GM21576 (cell line): ENCODE measurements around the gene SPEM1.

Experiments used
- ATAC-seq: cut with Tn5 transposase; IDR thresholded peaks from one replicate; pipeline ENCODE4 v1.9.1; 2021; ENCODE audit warnings: mild to moderate bottlenecking, moderate library complexity; ENCODE audit not compliant: unreplicated experiment

The SPEM1 gene, protein sequence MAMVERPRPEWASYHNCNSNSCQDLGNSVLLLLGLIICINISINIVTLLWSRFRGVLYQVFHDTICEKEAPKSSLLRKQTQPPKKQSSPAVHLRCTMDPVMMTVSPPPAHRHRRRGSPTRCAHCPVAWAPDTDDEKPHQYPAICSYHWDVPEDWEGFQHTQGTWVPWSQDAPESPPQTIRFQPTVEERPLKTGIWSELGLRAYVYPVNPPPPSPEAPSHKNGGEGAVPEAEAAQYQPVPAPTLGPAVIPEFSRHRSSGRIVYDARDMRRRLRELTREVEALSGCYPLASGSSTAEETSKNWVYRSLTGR

DNA sequence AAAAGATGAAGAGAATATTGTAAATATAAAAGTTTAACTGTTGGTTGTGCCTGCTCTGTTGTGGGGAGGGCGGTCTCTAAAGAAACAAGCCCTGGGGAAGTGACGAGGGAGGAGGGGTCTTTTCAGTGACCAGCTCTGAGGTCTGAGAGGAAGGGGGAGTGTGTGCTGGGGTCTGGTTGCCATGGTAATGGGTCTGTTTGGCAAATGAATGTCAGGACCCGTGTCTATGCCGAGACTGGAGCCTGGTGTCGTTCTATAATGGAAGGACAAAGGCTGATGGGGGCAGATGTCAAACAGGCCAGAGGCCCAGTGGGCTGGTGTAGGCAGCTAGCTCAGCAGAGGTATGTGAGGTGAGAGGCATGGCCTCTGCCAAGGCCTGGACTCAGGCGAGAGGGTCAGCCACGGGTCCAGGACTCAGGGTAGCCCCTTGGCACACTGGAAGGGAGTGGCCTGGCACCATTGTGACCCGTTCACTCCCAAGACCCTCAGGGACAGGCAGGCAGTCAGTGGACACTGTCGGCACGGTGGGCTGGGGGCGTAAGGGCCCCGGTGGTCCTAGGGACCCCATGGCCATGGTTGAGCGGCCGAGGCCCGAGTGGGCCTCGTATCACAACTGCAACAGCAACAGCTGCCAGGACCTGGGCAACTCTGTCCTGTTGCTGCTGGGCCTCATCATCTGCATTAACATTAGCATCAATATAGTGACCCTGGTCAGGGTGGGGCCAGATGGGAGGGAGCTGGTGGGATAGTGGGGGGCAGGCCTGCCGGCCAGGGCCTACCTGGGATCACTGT lies at the start of gene SPEM1:
SPEM1 (plus strand) TSS at position 506 of the 792 bp plus-strand sequence; CDS start at position 567, 61 bp downstream.
- ATAC-seq, result no peak

- no peak for ATAC-seq
Observed at GRCh38 chr17:7370853-7371252, 49.3 kb upstream of the SPEM1 start.

DNA sequence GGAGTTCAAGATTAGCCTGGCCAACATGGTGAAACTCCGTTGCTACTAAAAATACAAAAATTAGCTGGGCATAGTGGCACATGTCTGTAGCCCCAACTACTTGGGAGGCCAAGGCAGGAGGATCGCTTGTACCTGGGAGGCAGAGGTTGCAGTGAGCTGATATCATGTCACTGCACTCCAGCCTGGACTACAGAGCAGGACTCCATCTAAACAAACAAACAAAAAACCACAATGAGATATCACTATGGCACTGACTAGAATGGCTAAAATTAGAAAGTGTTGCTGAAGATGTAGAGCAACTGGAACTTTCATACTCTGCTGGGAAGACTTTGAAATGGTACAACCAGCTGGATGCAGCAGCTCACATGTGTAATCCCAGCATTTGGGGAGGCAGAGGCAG lies 45.8 kb upstream of the SPEM1 start:
- ATAC-seq, result no peak

DNA sequence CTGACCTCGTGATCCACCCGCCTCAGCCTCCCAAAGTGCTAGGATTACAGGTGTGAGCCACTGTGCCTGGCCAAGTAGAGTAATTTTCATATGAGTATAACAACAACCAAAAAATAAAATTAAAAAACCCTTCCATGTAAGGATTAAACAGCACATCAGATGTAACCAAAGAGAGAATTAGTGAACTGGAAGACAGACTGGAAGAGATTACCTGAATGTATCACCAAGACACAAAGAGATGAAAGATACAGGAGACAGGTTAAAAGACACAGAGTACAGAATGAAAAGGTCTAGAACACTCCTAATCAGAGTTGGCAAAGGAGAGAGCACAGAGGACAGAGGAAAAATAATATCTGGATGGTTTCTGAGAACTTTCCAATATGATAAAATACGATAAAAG lies 41.0 kb upstream of the SPEM1 start:
- no peak for ATAC-seq

DNA sequence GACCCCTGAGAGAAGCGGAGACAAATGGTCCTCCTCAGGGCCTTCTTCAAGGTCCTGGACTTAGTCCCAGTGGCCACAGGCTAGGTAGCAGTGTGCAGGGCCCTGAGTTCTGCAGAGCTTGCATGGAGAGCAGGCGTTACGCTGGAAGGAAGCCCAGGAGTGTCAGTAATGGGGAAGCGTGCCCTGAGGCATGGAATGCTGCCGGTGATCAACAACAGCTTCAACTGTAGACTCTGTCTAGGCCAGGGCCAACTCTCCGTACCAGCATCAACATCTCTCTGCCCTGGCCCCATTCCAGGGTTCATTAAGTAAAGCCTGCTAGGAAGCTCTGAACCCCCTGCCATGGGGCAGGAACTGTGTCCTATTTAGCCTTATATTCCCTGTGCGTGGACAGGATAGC lies 39.8 kb upstream of the SPEM1 start:
- no peak for ATAC-seq

GRCh38 chr17:7380855-7381683 lies 39.1 kb upstream of the SPEM1 start, which contains the start of gene TNK1:
Gene TNK1, plus strand, starts transcription at chr17:7381089. Its CDS starts 1,838 bp downstream, at chr17:7382927.
- ATAC-seq, result no peak

DNA sequence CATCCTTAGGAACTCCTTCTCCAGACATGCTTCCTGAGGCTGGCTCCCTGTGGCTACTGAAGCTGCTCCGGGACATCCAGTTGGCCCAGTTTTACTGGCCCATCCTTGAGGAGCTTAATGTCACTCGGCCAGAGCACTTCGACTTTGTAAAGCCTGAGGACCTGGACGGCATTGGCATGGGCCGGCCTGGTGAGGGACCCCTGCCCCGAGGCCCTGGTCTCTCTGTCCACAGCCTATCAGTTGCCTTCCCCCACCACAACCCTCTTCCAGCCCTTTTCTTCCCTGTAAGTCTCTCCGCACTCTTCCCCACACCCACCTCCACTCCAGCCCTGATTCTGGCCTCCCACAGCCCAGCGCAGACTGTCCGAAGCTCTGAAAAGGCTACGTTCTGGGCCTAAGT lies 37.2 kb upstream of the SPEM1 start:
- ATAC-seq, result no peak

DNA sequence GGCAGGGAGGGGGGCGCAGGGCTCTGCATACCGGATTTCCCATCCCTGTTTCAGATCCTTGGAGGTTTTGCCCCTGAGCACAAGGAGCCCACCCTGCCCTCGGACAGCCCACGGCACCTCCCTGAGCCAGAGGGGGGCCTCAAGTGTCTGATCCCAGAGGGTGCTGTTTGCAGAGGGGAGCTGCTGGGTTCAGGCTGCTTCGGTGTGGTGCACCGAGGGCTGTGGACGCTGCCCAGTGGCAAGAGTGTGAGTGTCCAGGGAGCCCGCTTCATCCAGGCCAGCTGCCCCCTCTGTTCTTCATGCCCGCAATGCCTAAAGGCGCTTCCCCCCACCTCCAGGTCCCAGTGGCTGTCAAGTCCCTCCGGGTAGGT lies 36.8 kb upstream of the SPEM1 start:
- no peak for ATAC-seq

GRCh38 chr17:7383742-7384488 lies 36.2 kb upstream of the SPEM1 start:
- no peak for ATAC-seq

DNA sequence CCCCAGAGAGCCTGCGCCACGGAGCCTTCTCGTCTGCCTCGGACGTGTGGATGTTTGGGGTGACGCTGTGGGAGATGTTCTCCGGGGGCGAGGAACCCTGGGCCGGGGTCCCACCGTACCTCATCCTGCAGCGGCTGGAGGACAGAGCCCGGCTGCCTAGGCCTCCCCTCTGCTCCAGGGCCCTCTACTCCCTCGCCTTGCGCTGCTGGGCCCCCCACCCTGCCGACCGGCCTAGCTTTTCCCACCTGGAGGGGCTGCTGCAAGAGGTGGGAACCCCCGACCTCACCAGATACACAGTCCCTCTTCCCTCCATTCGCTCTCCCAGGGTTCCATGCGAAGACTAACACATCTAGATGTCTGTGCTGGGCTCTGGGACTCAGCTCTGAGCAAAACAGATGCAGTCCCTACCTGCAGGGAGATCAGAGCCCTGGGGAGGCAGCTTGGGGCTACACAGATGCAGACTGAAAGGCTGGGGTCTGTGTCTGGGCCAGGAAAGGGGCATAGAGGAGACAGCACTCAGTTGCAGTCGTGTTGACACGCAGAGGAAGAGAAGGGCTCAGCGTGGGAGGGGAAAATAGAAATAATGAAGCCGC lies 35.5 kb upstream of the SPEM1 start:
- ATAC-seq, result no peak

GRCh38 chr17:7388856-7389255 lies 31.3 kb upstream of the SPEM1 start:
- no peak for ATAC-seq

DNA sequence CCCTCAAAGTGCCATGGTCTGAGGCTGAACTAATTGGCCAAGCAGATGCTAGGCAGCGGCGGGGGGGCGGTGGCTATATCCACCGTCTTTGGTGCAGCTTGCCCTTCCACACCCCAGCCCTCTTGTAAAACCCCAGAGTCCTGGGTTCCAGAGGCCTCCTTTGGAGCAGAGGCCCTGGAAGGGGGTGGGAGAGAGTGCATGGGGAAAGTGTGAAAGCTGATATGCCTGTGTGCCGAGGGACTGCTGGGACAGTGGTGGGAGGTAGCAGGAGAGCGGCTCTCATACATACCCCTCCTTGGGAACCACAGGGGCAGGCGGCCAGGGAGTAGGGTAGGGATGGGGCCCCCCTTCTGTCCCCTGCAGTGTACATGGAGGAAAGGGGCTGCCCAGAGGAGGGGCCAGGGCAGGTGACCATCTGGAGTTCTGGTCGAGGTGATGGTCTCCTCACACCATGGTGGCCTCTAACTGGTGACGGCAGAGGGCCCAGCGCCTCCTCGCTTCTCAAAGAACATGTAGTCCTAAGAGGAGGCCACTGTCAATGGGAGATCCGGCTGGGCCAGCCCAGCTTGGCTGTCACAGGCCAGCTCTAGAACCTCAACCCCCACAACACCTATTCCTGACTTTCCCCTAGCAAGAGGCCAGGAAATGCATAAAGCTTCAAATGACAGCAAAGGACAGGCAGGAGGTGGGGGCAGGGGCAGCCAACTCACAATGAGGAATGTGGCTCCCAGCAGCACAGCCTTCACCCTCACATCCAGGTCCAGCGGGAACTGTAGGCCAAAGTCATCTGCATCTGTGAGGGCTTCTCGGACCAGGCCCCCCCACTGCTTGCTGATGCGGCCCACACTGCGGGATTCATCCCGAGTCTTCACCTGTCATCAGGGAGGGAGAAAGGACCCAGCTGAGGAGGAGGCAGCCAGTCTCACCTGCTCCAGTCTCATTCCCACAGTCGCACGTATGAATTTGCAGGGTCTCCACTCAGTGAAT lies 29.9 kb upstream of the SPEM1 start:
- ATAC-seq, result no peak

DNA sequence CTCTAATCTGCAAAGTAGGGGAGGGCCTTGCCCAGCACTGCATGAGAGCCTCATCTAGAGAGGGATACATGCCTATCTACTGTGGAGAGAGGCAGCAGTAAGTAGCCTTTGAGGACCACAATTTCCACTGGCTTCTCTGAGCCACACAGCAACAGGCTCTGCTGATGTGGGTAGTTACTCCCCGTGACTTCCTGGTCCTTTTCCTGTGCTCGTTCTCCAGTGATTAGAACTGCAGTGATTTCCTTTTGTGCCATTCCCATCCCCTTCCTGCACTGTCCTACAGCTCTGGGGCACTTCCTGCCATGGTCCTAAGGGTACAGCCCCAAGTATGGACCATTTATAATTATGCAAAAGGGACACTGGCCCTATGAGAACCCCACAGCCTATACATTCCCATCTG lies 28.8 kb upstream of the SPEM1 start:
- ATAC-seq, result no peak

DNA sequence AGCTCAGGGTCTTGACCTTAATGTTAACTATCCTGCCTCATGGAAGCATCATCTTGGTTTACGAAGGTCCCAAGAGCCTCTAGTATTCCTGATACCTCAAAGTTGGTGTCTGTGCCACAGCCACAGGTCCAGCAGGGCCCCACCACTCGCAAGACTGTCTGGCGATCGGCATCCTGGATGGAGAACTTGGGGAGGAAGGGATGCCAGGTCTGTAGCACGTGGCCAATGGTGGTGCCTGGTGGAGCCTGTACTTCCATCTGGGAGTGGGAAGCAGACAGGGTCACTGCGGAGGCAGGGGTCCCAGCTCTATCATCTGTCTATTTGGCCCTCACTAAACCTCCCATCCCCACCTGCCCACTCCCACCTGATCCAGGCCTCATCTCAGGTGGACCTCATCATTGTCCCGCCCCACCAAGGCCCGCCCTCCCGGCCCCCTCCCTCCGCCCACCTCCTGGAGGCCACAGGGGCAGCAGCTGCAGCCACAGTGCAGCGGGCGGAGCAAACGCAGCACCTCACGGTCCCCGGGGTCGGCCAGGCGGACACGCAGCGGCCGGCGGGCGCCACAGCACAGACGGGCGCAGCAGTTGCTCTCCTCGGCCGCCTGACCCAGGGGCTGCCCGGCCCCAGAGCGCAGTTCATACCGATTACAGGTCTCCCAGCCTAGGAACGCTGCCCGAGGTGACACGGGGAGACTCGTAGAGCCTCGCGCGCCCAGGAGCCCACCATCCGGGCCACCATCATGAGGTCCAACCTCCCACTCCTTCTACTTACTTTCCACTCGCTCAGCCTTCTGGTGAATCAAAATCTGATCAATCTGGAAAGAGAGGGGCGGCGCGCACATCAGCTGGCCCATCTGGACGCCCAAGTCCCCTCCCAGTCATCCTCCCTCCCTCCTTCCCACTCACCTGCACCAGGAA lies 27.2 kb upstream of the SPEM1 start:
- ATAC-seq, result no peak

DNA sequence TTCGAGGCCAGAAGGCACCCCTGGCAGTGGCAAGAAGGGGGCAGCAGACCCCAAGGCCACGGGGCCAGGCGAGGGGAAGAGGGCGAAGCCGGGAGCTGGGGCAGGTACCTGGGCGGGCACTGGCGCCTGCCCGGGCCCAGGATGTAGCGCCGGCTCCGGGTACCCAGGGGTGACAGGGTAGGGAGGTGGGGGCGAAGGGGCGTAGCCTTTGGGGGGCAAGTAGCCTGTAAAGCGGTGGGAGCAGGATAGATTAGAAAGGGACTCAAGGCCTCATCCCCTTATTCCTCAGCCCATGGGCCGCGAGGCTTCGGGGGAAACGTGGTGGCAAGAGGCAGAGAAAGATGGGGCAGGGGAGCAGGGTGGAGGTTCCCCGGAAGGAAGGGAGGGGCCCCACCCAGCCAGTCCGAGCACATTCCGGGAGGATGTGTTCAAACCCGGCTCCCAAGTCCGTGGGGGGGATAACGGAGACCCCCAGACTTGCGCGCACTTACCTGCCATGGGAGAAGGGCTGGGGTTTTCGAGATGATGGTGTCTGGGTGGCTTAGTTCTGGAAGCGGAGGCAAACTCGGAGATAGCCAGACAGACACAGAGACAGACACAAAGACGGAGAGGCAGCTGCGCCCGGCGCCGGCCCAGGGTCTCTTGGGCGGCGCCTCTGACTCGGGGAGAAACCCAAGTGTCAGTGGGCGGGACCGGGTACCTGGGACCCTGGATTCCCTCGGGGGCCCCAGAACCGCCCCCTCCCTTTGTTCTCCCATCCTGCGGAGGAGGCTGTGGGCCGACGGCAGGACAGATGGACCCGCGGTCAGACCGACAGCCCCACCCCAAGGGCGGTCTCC lies 26.3 kb upstream of the SPEM1 start:
- ATAC-seq, result peak; percentile 35

GRCh38 chr17:7394452-7395191 lies 25.5 kb upstream of the SPEM1 start, which contains the start of gene PLSCR3:
Gene PLSCR3, minus strand, starts transcription at chr17:7394525. Its CDS starts 415 bp downstream, at chr17:7394110.
- ATAC-seq, result peak; percentile 69
